NB4 (cell line): ENCODE results near the gene ACTL9.

ENCODE experiments used
- CTCF ChIP-seq: IDR thresholded peaks from one replicate; pipeline ENCODE4 v1.5.1; 2012; ENCODE audit warnings: low read depth, low read length
- MAX ChIP-seq: IDR thresholded peaks from 2 replicates; pipeline ENCODE4 v1.6.1; 2011; ENCODE audit warnings: low read depth, low read length

- no peak for TF ChIP-seq MAX
- no peak for TF ChIP-seq CTCF
Observed at GRCh38 chr19:8688930-8689329, 9.7 kb downstream of the ACTL9 start.
